Thyroid gland (tissue), 4 donors: ENCODE data around the gene CYP4F3. TPM values are rescaled to one million over a fixed set of nuclear protein-coding genes. Genes with fewer than 3 reads are reported as not detected.

ENCODE experiments used
- DNase-seq, 2 donors: peaks; one replicate each; pipeline ENCODE4 v3.0.0-alpha.2; 2019
- H3K27ac ChIP-seq, 3 donors: fragments of 200-600 bp; sonication (generic); 1 replicate in 2 of 3; 2 replicates in 1 of 3; pipeline ENCODE4 v1.5.1; 2016 to 2019; ENCODE audit warnings: mild to moderate bottlenecking in 1 of 3, moderate library complexity in 1 of 3
- H3K27me3 ChIP-seq: fragments of 200-600 bp; sonication (generic); one replicate; pipeline ENCODE4 v1.5.1; 2019
- H3K36me3 ChIP-seq, 2 donors: fragments of 200-600 bp; sonication (generic); one replicate each; pipeline ENCODE4 v1.5.1; 2016 to 2019
- H3K4me1 ChIP-seq, 2 donors: fragments of 200-600 bp; sonication (generic); one replicate each; pipeline ENCODE4 v1.5.1; 2017 to 2019
- H3K4me3 ChIP-seq, 3 donors: fragments of 200-600 bp; sonication (generic); replicated peaks in 1 of 3; 1 replicate in 2 of 3; 2 replicates in 1 of 3; pipeline ENCODE4 v1.5.1; 2016; ENCODE audit warnings: mild to moderate bottlenecking in 1 of 3
- H3K9me3 ChIP-seq: fragments of 200-600 bp; sonication (generic); one replicate; pipeline ENCODE4 v1.5.1; 2017
- CTCF ChIP-seq, 6 experiments: fragments of 200-600 bp in 3 of 6; fragments of 450-650 bp in 3 of 6; sonication (generic) in 3 of 6; IDR thresholded peaks; one replicate each; pipeline ENCODE4 v1.5.1; 2016 to 2019; ENCODE audit warnings: antibody characterized with exemption in 6 of 6, mild to moderate bottlenecking in 2 of 6, inconsistent platforms in 1 of 6, moderate library complexity in 1 of 6
- POLR2A ChIP-seq, 2 donors: fragments of 450-650 bp; IDR thresholded peaks; one replicate each; pipeline ENCODE4 v1.6.1; 2017; ENCODE audit warnings: antibody characterized with exemption in 2 of 2, mild to moderate bottlenecking in 2 of 2, moderate library complexity in 1 of 2
- WGBS, 2 donors: methylation state at CpG; one replicate each; pipeline ENCODE4 v1.1.5; 2017; 5-methylcytosine and 5-hydroxymethylcytosine counted together
- intact Hi-C: fragments of 100-400 bp; cut with DNase I; formaldehyde crosslinking; loops from one replicate; pipeline ENCODE4 v1.15.1; 2023
- total RNA-seq, 4 donors: library from RNA; depleted of rRNA; stranded (reverse); fragments of >200 nt; gene quantifications; one replicate each; pipeline ENCODE4 v1.2.3, GENCODE V29; 2016

The CYP4F3 gene
- total RNA-seq, 4 donors from 2014 or later: 0.33 to 0.59 TPM; not detected in 2

GRCh38 chr19:15623711-15624318, 16.9 kb upstream of the CYP4F3 start:
- TF ChIP-seq POLR2A (IDR thresholded peaks at IDR 0.05): no peak
- no peak for TF ChIP-seq CTCF (IDR thresholded peaks at IDR 0.05)
- H3K36me3 ChIP-seq: no peaks in the 10 kb centered on the region
- H3K4me1 ChIP-seq: no peaks in the 10 kb centered on the region
- H3K4me3 ChIP-seq: no peak overlapping the region
- no peaks in the 10 kb centered on the region for H3K9me3 ChIP-seq
- H3K27ac ChIP-seq: no peak overlapping the region
- no peak for DNase-seq
- no peaks in the 10 kb centered on the region for H3K27me3 ChIP-seq
- 7 to 14% methylated on average over 6 to 9 of the region's 9 CpGs for WGBS, 2 donors
- intact Hi-C loops: no loop called here

DNA sequence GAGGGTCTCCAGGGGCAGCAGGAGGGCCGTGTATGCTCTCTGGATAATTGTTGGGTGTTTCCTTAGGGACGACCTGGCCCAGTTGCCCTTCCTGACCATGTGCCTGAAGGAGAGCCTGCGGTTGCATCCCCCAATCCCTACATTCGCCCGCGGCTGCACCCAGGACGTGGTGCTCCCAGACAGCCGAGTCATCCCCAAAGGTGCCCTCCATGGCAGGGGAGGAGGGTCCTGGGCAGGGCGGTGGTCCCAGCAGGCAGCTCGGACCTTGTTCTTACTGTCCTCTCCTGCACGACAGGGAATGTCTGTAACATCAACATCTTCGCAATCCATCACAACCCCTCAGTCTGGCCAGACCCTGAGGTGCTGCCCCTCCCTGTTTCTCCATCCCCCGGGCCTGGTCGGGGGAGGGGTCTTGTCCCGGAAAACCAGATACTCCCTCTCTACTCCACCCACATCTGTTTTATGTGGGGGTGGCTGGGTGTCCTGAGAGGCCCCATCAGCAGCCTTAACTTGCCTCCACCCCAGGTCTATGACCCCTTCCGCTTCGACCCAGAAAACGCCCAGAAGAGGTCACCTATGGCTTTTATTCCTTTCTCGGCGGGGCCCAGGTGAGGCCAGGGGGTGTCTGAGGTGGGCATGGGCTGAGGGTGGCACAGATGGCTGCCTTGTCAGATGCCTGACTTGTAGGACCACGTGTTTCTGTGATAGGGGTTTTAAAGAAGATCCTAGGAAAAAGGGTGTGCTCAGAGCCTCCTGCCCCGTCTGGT, 12.3 kb upstream of the CYP4F3 start:
- TF ChIP-seq CTCF (IDR thresholded peaks at IDR 0.05) (no peak), POLR2A (IDR thresholded peaks at IDR 0.05) (no peak)
- DNase-seq: no peak
- Histone ChIP-seq H3K9me3 (no peaks in the 10 kb centered on the region), H3K4me3 (no peak overlapping the region), H3K27me3 (peaks cover 3% of the 10 kb centered on the region), H3K4me1 (no peaks in the 10 kb centered on the region), H3K27ac (no peak overlapping the region), H3K36me3 (no peaks in the 10 kb centered on the region)
- WGBS, 2 donors: 66 to 70% methylated on average over 22 of the region's 22 CpGs
- intact Hi-C loops: no loop called here

DNA sequence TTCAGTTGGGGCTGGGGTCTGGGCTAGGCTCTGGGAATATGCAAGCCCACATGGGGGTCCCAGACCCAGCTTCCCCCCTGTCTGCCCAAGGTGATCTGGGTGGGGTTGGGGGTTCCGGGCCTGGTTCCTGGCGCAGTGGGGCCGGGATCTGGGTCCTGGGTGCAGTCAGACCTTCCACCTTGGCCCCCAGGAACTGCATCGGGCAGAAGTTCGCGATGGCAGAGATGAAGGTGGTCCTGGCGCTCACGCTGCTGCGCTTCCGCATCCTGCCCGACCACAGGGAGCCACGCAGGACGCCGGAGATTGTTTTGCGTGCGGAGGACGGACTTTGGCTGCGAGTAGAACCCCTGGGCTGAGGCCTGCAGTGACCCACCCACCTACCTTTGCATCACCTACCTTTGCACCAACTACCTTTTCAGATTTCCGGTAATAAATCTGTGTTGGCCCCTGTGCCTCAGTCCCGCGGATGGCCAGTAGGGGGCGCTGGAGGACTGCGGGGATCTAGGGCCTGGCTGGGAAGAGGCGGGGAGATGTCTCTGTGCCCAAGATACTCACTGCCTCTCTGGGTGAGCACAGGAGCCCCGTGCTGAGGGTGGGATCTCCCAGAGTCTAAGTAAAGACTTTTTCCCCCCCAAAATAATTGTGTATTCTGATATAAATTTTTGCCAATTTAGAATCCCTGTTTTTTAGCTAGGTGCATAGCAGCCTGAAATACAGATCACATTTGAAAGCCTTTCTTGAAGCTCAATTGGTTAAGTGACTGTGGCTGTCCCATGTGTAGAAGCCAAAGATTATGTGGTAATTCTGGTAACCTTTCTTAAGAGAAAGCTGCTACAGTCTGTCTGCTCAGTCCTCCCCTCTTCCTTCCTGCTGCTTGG, 11.5 kb upstream of the CYP4F3 start:
- peaks cover 3% of the 10 kb centered on the region for H3K27me3 ChIP-seq

DNA sequence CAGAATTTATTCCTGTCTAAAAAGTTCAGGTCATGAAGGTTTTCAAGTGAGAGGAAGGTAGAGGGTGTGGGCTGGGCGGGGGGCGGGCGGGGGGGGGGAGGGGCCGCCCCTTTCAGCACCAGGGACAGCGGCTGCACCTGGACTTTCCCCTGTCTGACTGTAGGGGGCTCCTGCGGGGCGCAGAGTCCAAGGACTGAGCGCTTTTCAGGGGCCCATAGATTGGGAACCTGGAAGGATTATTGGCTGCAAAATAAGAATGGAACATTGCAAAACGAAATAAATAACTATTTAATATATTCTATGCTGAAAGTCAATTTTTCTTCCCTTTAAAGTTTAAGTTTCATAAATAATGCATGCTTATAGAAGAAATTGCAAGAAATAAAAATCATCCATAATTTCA, 8.9 kb upstream of the CYP4F3 start:
- H3K27me3 ChIP-seq: peaks cover 3% of the 10 kb centered on the region
- whole genome bisulfite sequencing, 2 donors: 4 to 6% methylated on average over 8 to 9 of the region's 9 CpGs
- intact Hi-C loops: loop anchor here (5.0 kb wide), 1 partner anchor 550 kb away; no protein-coding TSS in a partner anchor
- TF ChIP-seq CTCF (IDR thresholded peaks at IDR 0.05) (peak in 1 of 6 experiments; percentile 40), POLR2A (IDR thresholded peaks at IDR 0.05) (no peak)
- no peaks in the 10 kb centered on the region for H3K36me3 ChIP-seq
- H3K4me3 ChIP-seq: no peak overlapping the region
- H3K27ac ChIP-seq: no peak overlapping the region
- no peaks in the 10 kb centered on the region for H3K4me1 ChIP-seq
- no peak for DNase-seq
- no peaks in the 10 kb centered on the region for H3K9me3 ChIP-seq

More for the DNA sequence above, 11.5 kb upstream of the CYP4F3 start:
- H3K9me3 ChIP-seq: no peaks in the 10 kb centered on the region
- intact Hi-C loops: no loop called here
- no peak overlapping the region for H3K27ac ChIP-seq
- no peaks in the 10 kb centered on the region for H3K4me1 ChIP-seq
- H3K4me3 ChIP-seq: no peak overlapping the region
- peak; percentile 77 to 94 (median 89) for TF ChIP-seq CTCF (IDR thresholded peaks at IDR 0.05)
- no peak for TF ChIP-seq POLR2A (IDR thresholded peaks at IDR 0.05)
- no peaks in the 10 kb centered on the region for H3K36me3 ChIP-seq
- 9 to 13% methylated on average over 22 to 24 of the region's 25 CpGs for WGBS, 2 donors
- DNase-seq: peak; percentile 70 to 72
